Omental fat pad (tissue), 4 donors: Measurements from ENCODE around the gene TMEFF2. TPM values are rescaled to one million over a fixed set of nuclear protein-coding genes. Genes with fewer than 3 reads are reported as not detected.

Source experiments
- ATAC-seq: fragments of 150-250 bp; one replicate; pipeline ENCODE4 v1.9.1; 2016; ENCODE audit warnings: mild to moderate bottlenecking, moderate library complexity; ENCODE audit not compliant: low FRiP score
- DNase-seq: peaks from one replicate; pipeline ENCODE4 v3.0.0-alpha.2; 2019; ENCODE audit warnings: low spot score
- CTCF ChIP-seq, 3 donors: fragments of 450-650 bp; IDR thresholded peaks; one replicate each; pipeline ENCODE4 v1.5.1; 2016 to 2017; ENCODE audit warnings: antibody characterized with exemption in 3 of 3, mild to moderate bottlenecking in 3 of 3, moderate library complexity in 2 of 3
- total RNA-seq, 4 donors: library from RNA; depleted of rRNA; stranded (reverse); fragments of >200 nt; gene quantifications; one replicate each; pipeline ENCODE4 v1.1.0, GENCODE V29; 2016

The TMEFF2 gene
- total RNA-seq, 4 donors from 2014 or later: not detected

GRCh38 chr2:192072778-192073177 is 122.0 kb downstream of the TMEFF2 start:
- no peak for TF ChIP-seq CTCF (IDR thresholded peaks at IDR 0.05)
- DNase-seq: no peak
- peak; percentile 63 for ATAC-seq

- DNase-seq (no peak), ATAC-seq (no peak)
- no peak for TF ChIP-seq CTCF (IDR thresholded peaks at IDR 0.05)
These were observed 122.5 kb downstream of the TMEFF2 start for GRCh38 chr2:192072261-192072660.

GRCh38 chr2:192070099-192070498 is 124.6 kb downstream of the TMEFF2 start:
- DNase-seq: no peak
- no peak for TF ChIP-seq CTCF (IDR thresholded peaks at IDR 0.05)
- no peak for ATAC-seq

- no peak for DNase-seq
- TF ChIP-seq CTCF (IDR thresholded peaks at IDR 0.05): no peak
- ATAC-seq: no peak
These were observed 125.3 kb downstream of the TMEFF2 start for GRCh38 chr2:192069417-192069816.

GRCh38 chr2:192068966-192069365 is 125.8 kb downstream of the TMEFF2 start:
- TF ChIP-seq CTCF (IDR thresholded peaks at IDR 0.05): no peak
- no peak for DNase-seq
- ATAC-seq: no peak

- no peak for TF ChIP-seq CTCF (IDR thresholded peaks at IDR 0.05)
These were observed 127.1 kb downstream of the TMEFF2 start for GRCh38 chr2:192067631-192068030.

GRCh38 chr2:192064459-192064858 is 130.3 kb downstream of the TMEFF2 start:
- TF ChIP-seq CTCF (IDR thresholded peaks at IDR 0.05): no peak
- DNase-seq (no peak), ATAC-seq (no peak)

More at GRCh38 chr2:192067631-192068030, 127.1 kb downstream of the TMEFF2 start:
- ATAC-seq (no peak), DNase-seq (no peak)
